NB4 (cell line): ENCODE results near the gene SP2.

Source experiments
- POLR2A ChIP-seq: IDR thresholded peaks from 2 replicates; pipeline ENCODE4 v1.6.1; 2011; ENCODE audit warnings: mild to moderate bottlenecking; ENCODE audit not compliant: insufficient read length; ENCODE audit errors: extremely low read depth
- TF ChIP-seq, protein P1 (sequence below): IDR thresholded peaks from one replicate; pipeline ENCODE4 v1.5.1; 2012; ENCODE audit warnings: low read depth, low read length

- TF ChIP-seq, protein P1, sequence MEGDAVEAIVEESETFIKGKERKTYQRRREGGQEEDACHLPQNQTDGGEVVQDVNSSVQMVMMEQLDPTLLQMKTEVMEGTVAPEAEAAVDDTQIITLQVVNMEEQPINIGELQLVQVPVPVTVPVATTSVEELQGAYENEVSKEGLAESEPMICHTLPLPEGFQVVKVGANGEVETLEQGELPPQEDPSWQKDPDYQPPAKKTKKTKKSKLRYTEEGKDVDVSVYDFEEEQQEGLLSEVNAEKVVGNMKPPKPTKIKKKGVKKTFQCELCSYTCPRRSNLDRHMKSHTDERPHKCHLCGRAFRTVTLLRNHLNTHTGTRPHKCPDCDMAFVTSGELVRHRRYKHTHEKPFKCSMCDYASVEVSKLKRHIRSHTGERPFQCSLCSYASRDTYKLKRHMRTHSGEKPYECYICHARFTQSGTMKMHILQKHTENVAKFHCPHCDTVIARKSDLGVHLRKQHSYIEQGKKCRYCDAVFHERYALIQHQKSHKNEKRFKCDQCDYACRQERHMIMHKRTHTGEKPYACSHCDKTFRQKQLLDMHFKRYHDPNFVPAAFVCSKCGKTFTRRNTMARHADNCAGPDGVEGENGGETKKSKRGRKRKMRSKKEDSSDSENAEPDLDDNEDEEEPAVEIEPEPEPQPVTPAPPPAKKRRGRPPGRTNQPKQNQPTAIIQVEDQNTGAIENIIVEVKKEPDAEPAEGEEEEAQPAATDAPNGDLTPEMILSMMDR = no peak
- no peak for TF ChIP-seq POLR2A
Measured at GRCh38 chr17:47969930-47970724, 74.1 kb downstream of the SP2 start.
